GM19240 (cell line): ENCODE measurements around the gene EVL.
"Not testable (repeated sequence)": the region's sequence is repeated elsewhere in the genome, so short reads cannot be mapped to it uniquely, and the experiment has no call there.

ENCODE experiments used
- DNase-seq: peaks from one replicate; pipeline ENCODE4 v3.0.0; 2011; ENCODE audit warnings: low spot score; ENCODE audit not compliant: insufficient read length

The EVL gene

DNA sequence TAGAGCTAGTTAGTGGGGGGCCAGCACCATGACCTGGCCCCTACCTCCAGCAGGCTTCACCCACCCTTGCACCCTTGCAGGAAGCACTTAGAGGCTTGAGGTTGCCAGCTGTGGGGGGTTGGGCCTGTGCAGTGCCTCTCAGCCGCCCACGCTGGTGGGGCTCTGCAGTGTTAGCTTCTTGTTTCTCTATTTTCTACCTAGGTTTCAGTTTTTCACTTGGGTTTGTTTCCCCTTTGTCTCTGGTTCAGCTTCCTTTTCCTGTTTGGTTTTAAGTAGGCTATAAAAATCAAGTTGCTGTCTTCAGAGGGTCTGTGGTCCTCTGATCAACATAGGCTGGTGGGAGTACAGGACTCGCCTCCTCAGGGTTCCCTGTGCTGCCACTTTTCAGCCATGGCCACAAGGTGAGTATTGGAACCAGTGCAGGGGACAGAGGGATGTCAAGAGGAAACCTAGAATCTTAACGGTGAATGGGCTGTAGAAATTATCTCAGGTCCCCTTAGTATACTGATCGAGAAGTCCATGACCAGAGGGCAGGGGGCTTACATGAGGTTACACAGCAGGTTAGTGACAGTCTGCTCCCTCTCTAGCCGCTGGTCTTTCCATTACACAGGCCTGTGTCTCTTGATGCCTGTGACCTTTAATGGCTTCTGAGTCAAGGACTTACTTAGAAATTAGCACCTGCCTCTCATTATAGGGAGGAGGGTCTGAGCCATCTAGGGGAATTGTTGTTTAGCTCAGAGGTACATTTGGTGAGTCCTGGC, at the start of gene EVL:
Gene EVL, plus strand, starts transcription at position 312 of the 761 bp plus-strand sequence. Its CDS starts 79 bp downstream, at position 391.
- no peak for DNase-seq

- DNase-seq = no peak
These were observed 47.7 kb upstream of the EVL start for GRCh38 chr14:100017553-100017952.

- no peak for DNase-seq
These were observed 47.2 kb upstream of the EVL start for GRCh38 chr14:100018054-100018453.

GRCh38 chr14:100018482-100018881, 46.7 kb upstream of the EVL start:
- no peak for DNase-seq

GRCh38 chr14:100019156-100019744, 46.0 kb upstream of the EVL start:
- DNase-seq = no peak

- no peak for DNase-seq
These were observed 44.6 kb upstream of the EVL start for GRCh38 chr14:100020629-100021028.

GRCh38 chr14:100022772-100023451, 42.3 kb upstream of the EVL start:
- no peak for DNase-seq

DNA sequence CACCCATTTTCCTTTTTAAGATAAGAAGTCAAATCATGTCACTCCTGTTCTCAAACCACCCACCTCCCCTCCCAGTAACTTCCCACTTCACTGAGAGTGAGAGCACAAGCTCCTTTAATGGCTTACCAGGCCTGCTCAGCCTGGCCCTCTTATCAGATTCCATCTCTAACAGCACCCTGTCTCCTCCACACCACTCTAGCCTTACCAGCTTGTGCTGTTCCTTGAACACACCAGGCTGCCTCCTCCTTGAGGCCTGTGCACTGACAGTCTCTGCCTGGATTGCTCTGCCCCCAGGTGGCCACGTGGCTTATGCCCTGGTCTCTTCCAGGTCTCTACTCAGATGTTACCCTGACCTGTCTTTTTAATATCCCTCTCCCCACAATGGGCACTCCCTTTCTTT, 40.1 kb upstream of the EVL start:
- no peak for DNase-seq

DNA sequence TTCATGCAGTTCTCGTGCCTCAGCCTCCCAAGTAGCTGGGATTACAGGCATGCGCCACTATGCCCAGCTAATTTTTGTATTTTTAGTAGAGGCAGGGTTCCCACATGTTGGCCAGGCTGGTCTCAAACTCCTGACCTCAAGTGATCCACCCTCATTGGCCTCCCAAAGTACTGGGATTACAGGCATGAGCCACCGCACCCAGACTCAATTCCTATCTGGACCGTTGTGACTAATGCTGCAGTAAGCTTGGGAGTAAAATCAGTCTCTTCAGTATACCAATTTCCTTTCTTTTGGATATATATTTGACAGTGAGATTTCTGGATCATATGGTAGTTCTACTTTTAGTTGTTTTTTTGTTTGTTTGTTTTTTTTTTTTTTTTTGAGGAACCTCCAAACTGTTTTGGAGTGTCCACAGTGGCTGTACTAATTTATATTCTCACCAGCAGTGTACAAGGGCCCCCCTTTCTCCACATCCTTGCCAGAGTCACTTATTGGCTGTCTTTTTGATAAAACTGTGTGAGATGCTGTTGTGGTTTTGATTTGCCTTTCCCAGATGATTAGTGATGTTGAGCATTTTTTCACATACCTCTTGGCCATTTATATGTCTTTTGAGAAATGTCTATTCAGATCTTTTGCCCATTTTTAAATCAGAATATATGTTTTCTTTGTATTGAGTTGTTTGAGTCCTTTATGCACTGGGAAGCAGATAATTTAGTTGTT, 37.3 kb upstream of the EVL start:
- no peak for DNase-seq

GRCh38 chr14:100028990-100029677, 36.1 kb upstream of the EVL start:
- DNase-seq = no peak

DNA sequence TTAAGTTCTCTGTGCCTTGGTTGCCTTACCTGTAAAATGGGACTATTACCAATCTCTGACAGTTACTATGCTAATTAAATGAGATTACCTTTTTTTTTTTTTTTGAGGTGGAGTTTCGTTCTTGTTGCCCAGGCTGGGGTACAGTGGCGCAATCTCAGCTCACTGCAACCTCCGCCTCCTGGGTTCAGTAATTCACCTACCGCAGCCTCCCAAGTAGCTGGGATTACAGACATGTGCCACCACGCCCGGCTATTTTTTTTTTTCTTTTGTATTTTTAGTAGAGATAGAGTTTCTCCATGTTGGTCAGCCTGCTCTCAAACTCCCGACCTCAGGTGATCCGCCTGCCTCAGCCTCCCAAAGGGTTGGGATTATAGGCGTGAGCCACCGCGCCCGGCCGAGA, 35.2 kb upstream of the EVL start:
- not testable (repeated sequence) for DNase-seq

DNA sequence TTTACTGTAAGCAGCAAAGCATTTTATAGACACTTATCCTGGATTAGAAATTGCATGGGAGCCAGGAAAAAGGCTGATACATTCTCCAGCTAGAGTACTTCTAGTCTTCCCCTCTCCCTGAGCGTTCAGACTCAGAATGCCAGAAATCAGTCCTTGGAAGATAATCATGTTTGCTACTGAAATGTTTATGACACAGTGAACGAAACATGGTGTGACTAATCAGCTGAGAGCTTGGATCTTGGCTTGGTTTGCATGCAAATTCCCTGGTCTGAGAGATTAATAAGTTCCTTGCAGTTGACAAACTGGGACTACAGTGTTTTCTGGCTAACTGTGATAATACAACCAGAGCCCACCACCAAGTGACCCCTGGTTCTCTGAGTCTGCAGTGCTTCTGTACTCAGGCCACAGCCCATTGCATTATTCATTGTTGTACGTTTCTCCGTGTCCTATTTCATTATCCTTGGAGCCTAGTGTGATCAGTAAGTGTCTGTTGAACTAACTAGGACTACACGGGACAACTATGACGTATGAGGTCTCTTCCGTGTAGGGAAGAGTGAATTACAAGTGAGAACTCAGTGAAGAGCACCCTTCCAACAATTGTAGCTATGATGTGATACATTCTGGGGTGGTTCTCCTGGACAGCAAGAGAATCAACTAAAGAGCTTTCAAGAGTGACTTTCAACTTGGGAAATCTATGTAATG, 34.6 kb upstream of the EVL start:
- DNase-seq = no peak

DNA sequence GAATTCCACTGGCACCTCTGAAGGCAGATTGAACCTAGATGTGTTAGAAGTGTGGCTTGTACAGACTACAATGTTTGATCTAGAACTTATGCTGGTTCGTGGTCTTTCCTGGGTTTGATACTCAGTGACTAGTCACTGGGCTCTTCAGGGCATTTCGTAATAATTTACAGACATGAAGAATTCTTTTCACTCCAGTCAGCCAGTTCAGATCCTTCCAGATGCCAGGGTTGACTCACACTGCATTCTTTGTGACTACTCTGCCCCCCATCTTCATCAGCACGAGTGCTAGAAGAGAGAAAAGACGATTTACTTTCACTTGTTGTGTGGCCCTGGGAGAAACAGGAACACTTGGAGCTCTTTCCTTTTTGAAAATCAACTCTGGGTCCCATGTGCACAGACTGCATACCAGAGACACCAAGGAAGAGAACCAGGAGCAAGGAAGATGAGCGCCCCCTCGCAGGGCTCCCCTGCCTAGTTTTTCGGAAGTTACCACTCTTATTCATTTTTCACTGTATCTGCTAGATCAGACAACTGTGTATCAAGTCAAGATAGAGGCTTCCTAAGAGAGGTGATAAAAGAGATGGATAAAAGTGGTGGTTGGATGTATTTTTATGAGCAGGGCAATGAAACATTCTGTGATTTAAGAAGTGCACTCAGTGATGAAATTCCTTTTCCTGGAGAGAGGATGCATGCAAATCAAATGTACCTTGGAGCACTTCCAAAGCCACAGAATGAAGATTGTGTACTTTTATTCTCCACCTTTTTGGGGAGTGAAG, 33.5 kb upstream of the EVL start:
- DNase-seq = no peak

GRCh38 chr14:100032738-100033137, 32.5 kb upstream of the EVL start:
- DNase-seq = no peak

GRCh38 chr14:100033347-100034075, 31.7 kb upstream of the EVL start:
- no peak for DNase-seq

GRCh38 chr14:100034468-100034867, 30.8 kb upstream of the EVL start:
- no peak for DNase-seq

GRCh38 chr14:100034961-100035500, 30.2 kb upstream of the EVL start:
- DNase-seq = no peak

- no peak for DNase-seq
These were observed 29.5 kb upstream of the EVL start for GRCh38 chr14:100035700-100036099.

- no peak for DNase-seq
These were observed 27.9 kb upstream of the EVL start for GRCh38 chr14:100037353-100037752.
